HG03097 (cell line): ENCODE measurements around the gene GNAL.

Source experiments
- ATAC-seq: cut with Tn5 transposase; IDR thresholded peaks from one replicate; pipeline ENCODE4 v1.9.1; 2021; ENCODE audit not compliant: unreplicated experiment, low FRiP score

The GNAL gene

DNA sequence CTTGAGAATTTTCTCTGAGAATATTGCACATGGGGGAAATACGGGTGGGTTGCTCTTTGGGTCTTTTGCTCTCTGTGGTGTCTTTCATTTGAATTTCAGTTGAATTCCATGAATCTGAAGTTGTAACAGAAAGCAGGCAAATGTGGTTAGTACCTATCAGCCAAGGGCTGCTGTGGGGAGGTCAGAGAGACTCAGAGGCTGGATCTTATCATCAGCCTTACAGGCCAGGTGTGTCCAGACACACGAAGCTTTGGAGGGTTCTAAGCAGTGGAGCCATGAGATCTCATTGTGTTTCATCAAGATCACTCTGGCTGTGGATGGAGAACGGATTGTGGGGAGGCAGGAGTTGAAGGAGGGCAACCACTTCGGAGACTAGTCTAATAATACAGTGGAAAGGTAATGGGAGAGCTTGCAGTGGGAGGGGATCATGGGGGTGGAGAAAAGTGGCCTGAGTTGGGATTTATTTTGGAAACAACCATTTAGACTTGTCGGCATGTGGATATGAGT lies 68.1 kb downstream of the GNAL start:
- no peak for ATAC-seq

DNA sequence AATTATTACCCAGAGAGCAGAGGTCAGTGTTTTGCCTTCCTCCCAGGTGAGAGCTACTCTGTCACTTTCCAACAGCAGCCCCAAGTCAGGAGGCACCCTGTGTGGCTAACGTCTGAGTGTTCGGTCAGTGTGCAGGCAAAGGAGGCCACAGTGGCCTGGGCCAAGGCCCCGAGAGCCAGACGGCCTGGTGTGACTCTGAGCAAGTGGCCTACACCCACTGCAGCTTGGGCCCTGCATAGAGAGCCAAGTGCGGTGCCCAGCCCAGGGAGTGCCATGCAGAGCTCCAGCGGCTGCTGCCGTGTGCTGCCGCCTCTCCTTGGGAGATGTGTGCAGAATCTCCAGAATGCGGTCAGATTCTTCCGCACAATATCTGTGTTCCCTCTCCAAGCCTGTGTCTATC lies 70.4 kb downstream of the GNAL start:
- no peak for ATAC-seq

DNA sequence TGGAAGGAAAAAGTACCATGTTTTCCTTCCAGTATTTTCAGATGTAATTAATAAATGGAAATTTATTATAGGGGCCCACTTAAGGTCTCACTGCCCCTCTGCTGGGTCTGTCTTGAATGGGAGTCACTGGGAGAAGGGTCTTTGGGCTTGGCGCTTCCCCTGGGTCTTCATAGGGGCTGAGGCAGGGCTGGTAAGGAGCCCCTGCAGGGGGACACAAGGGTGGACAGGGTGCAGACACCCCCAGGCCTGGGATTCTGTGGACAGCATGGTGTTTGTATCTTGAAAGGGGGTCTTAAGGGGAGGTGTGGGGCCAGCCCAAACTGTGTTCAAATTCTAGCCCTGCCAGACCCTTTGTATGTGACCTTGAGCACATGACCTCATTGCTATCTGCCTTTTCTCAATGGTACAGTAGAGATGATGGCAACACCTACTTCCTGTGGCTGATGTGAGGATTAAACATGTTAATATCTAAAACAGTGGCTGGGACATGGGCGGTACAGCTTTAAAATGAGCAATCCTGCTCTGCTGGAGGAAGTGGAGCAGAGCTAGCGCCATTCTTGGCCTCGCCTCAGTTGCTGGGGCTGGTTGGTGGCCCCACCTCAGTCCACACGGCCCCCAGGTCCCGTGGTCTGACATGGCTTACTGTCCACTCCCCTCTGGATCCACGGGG lies 71.6 kb downstream of the GNAL start:
- no peak for ATAC-seq

DNA sequence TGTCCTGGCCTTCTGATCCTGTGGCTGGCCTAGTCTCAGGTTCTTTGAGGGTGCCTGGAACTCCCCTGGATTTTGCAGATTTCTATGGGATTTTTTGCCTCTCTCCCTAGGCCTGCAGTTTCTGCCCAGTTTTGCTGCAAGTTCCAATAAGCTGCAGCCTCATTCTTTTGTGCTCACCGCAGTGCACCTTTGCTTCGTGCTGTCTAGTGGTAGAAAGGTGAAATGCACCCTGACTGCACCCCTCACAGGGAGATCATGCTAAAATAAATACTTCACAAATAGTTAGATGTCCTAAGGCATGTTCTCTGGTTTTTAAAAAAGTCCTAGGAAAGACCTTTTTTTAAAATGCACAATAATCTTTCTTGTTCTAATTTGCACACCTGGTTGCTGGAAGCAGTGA lies 72.5 kb downstream of the GNAL start:
- no peak for ATAC-seq

DNA sequence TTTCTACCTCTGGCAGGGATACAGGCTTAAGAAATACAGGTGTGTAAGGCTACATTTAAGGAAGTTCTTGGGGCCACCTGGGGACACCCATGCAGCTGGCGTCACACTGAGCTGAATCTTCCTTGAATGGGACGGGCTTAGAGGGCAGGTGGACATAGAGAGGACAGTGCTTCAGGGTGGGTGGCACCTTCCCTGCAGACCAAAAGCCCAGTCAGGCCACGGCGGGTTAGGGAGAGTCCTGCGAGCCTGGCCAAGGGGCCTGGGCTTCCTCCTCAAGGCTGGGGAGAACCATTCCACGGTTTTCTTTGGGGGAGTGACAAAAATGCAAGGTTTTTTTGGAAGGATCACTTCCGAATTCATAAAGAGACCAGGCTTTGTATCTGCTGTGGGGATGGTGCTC lies 73.4 kb downstream of the GNAL start:
- no peak for ATAC-seq

- no peak for ATAC-seq
Observed at GRCh38 chr18:11767329-11767728, 78.3 kb downstream of the GNAL start.

GRCh38 chr18:11767935-11768334 lies 78.9 kb downstream of the GNAL start:
- ATAC-seq = no peak

GRCh38 chr18:11775436-11776174 lies 86.5 kb downstream of the GNAL start:
- no peak for ATAC-seq

- no peak for ATAC-seq
Observed at GRCh38 chr18:11780042-11780441, 91.0 kb downstream of the GNAL start.

DNA sequence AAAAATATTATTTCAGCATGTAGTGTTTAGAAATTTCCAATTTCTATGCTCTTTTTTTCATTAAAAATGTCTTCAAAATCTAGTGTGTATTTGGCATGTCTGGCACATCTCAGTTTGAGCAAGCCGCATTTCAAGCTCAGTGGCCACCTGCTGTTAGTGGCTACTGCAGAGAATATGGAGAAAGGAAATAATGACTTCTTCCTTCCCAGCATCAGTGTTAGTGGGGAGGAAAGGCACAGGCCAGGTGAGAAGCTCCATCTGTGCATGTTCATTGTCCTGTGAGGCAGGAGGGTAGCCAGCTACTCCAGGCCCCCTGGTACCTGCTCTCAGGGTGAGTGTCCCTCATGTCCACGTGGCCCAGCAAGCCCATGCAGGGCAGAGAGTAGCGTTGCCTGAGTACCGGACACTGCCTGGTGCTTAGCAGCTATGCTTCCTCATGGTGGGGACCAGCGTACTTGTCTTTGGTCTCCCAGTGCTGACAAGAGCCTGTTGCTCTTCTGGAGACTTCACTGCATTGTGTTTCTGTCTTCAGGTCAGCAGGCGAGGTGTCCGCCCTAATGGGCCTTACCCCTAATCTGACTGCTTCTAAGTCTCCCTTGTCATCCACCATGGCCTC lies 94.8 kb downstream of the GNAL start:
- ATAC-seq = no peak

- ATAC-seq = no peak
Observed at GRCh38 chr18:11784674-11785304, 95.7 kb downstream of the GNAL start.

DNA sequence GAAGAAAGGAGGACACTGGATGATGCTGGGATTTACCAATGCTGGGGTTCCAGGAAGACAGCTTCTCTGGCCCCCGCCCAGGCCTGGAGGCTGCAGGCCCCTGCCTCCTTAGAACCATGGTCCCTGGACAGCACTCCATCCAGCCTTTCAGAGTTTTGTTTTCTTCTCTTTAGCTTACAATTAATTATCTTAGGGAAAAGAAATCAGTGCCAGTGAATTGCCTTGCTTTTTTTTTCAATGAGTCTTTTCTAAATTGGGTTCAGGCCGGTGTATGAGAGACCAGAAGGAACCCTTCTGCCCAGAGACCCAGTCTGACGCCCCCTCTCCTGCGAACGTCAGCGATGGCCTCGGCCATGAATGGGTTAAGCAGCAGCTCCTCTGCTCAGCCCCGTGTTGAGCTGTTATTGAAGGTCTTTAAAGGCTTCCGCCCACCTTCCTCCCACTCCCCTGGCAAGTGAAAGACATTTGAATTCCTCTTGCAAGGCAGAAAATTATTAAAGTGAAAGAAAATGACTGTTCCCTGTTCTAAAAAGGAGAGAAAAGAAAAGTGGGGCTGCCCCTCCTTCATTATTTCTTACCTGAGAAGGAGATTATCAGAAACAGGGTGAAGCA lies 96.5 kb downstream of the GNAL start:
- no peak for ATAC-seq

GRCh38 chr18:11789716-11790510 lies 100.8 kb downstream of the GNAL start:
- ATAC-seq = no peak

GRCh38 chr18:11791131-11791530 lies 102.1 kb downstream of the GNAL start:
- no peak for ATAC-seq

GRCh38 chr18:11792632-11793031 lies 103.6 kb downstream of the GNAL start:
- no peak for ATAC-seq

- ATAC-seq = no peak
Observed at GRCh38 chr18:11794195-11794594, 105.1 kb downstream of the GNAL start.

DNA sequence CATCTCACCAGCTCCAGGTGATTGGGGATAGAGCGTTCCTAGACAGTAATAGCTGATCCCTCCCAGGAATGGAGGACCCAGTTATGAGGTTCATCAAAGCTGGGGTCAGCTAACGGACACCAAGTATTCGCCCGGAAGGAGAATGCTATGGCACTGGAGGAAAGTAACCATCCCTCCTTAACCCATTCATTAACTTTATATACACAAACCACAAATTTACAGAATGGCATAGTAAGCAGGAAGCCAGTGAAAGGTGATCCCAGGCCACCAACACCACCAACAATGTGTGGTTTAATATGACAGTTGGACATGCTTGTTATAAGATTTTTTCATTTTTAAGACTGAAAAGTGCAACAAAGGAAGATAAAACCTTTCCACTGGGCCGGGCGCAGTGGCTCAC lies 106.9 kb downstream of the GNAL start:
- no peak for ATAC-seq

DNA sequence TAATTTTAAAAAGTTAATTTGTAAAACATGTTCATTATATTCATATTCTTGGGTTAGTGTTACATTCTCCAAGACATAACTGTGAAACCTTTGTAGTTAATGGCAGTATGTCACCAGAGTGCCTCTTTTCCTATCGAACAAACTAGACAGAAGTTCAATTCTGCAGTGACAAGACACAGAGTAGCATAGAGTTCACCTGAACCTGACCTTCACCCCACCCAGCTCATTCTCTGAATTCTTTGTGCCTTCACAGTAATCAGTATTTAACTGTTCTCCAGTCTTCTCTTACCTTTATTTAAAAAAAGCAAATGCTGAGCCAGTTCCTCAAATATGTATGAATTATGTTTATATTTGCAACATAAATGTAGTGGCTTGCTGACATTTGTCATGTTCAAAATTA lies 109.2 kb downstream of the GNAL start:
- ATAC-seq = no peak

DNA sequence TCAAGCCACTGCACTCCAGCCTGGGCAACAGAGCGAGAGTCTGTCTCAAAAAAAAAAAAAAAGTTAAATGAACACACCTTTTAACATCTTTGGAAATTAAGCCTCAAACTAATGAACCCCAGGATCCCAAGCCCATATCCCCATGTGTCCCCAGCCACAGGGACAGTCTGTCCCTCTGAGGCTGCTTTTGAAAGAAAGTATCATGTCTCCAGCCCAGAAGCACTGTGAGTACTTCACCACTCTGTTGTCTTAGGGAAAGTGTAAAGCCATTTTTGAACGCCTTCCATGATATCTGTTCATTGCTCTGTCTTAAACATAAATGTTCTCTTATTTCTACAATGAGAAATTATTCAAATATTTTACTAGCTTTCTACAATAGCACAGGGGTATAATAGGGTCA lies 110.0 kb downstream of the GNAL start:
- no peak for ATAC-seq
